Mesothelial cell of epicardium (in vitro differentiated cells): Measurements from ENCODE around the gene CHRM2. TPM values are rescaled to one million over a fixed set of nuclear protein-coding genes. Genes with fewer than 3 reads are reported as not detected.
A peak's percentile ranks its signal among the peaks of the same experiment; 100 is the strongest.

Experiments
- DNase-seq, 2 experiments: peaks; one replicate each; pipeline ENCODE4 v3.0.0; 2021; ENCODE audit warnings: low spot score in 2 of 2; ENCODE audit not compliant: unreplicated experiment in 2 of 2
- H3K27ac Mint-ChIP-seq: 2 replicates; pipeline ENCODE4 v1.8.0; 2021; ENCODE audit warnings: mixed read lengths
- H3K27me3 Mint-ChIP-seq: 2 replicates; pipeline ENCODE4 v1.8.0; 2021; ENCODE audit warnings: low read depth, mixed read lengths
- H3K36me3 Mint-ChIP-seq: 2 replicates; pipeline ENCODE4 v1.8.0; 2021; ENCODE audit warnings: mixed read lengths
- H3K4me1 Mint-ChIP-seq: 2 replicates; pipeline ENCODE4 v1.8.0; 2021; ENCODE audit warnings: mixed read lengths
- H3K4me3 Mint-ChIP-seq: 2 replicates; pipeline ENCODE4 v1.8.0; 2021; ENCODE audit warnings: mild to moderate bottlenecking, moderate library complexity, mixed read lengths
- H3K9me3 Mint-ChIP-seq: 2 replicates; pipeline ENCODE4 v1.8.0; 2021; ENCODE audit warnings: mixed read lengths
- CTCF ChIP-seq: fragments of 200-600 bp; sonication (generic); IDR thresholded peaks from one replicate; pipeline ENCODE4 v1.5.0; 2021; ENCODE audit warnings: antibody characterized with exemption; ENCODE audit not compliant: unreplicated experiment
- total RNA-seq: library from RNA; stranded (reverse); gene quantifications from 3 replicates; pipeline ENCODE4 v1.2.1, GENCODE V29; 2021

Gene CHRM2
- total RNA-seq, 1 donor from 2014 or later, result 41.6 TPM

- TF ChIP-seq CTCF, result no peak
- Mint-ChIP-seq H3K36me3 (no peaks in the 10 kb centered on the region), H3K9me3 (no peaks in the 10 kb centered on the region), H3K4me3 (no peak overlapping the region), H3K4me1 (peaks cover 62% of the 10 kb centered on the region), H3K27ac (peak overlapping the region; percentile 80), H3K27me3 (no peaks in the 10 kb centered on the region)
- no peak for DNase-seq
These were observed 132.6 kb downstream of the CHRM2 start for GRCh38 chr7:137001041-137001440.

GRCh38 chr7:137001478-137001877 is 133.0 kb downstream of the CHRM2 start:
- H3K9me3 Mint-ChIP-seq, result no peaks in the 10 kb centered on the region
- no peaks in the 10 kb centered on the region for H3K36me3 Mint-ChIP-seq
- H3K4me1 Mint-ChIP-seq, result peaks cover 66% of the 10 kb centered on the region
- no peak for TF ChIP-seq CTCF
- H3K4me3 Mint-ChIP-seq, result no peak overlapping the region
- H3K27me3 Mint-ChIP-seq, result no peaks in the 10 kb centered on the region
- no peak for DNase-seq
- H3K27ac Mint-ChIP-seq, result peak overlapping the region; percentile 80

- no peak for TF ChIP-seq CTCF
- no peaks in the 10 kb centered on the region for H3K27me3 Mint-ChIP-seq
- peaks cover 72% of the 10 kb centered on the region for H3K4me1 Mint-ChIP-seq
- H3K4me3 Mint-ChIP-seq, result no peak overlapping the region
- peak overlapping the region; percentile 86 for H3K27ac Mint-ChIP-seq
- no peaks in the 10 kb centered on the region for H3K9me3 Mint-ChIP-seq
- no peaks in the 10 kb centered on the region for H3K36me3 Mint-ChIP-seq
- DNase-seq, result no peak
These were observed 134.6 kb downstream of the CHRM2 start for GRCh38 chr7:137003086-137003485.

GRCh38 chr7:137003566-137003965 is 135.1 kb downstream of the CHRM2 start:
- no peaks in the 10 kb centered on the region for H3K36me3 Mint-ChIP-seq
- H3K9me3 Mint-ChIP-seq, result no peaks in the 10 kb centered on the region
- TF ChIP-seq CTCF, result peak; percentile 14
- no peak overlapping the region for H3K4me3 Mint-ChIP-seq
- DNase-seq, result no peak
- H3K27me3 Mint-ChIP-seq, result no peaks in the 10 kb centered on the region
- H3K27ac Mint-ChIP-seq, result peak overlapping the region; percentile 86
- H3K4me1 Mint-ChIP-seq, result peaks cover 72% of the 10 kb centered on the region

- no peak for DNase-seq
- Mint-ChIP-seq H3K9me3 (no peaks in the 10 kb centered on the region), H3K36me3 (peaks cover 3% of the 10 kb centered on the region), H3K27ac (no peak overlapping the region), H3K27me3 (no peaks in the 10 kb centered on the region), H3K4me3 (no peak overlapping the region), H3K4me1 (peaks cover 62% of the 10 kb centered on the region)
- no peak for TF ChIP-seq CTCF
These were observed 137.4 kb downstream of the CHRM2 start for GRCh38 chr7:137005873-137006272.

- H3K4me1 Mint-ChIP-seq, result peaks cover 58% of the 10 kb centered on the region
- no peak for TF ChIP-seq CTCF
- H3K27me3 Mint-ChIP-seq, result no peaks in the 10 kb centered on the region
- no peak overlapping the region for H3K4me3 Mint-ChIP-seq
- no peak for DNase-seq
- H3K9me3 Mint-ChIP-seq, result no peaks in the 10 kb centered on the region
- no peak overlapping the region for H3K27ac Mint-ChIP-seq
- H3K36me3 Mint-ChIP-seq, result peaks cover 3% of the 10 kb centered on the region
These were observed 137.8 kb downstream of the CHRM2 start for GRCh38 chr7:137006293-137006692.
